ENCODE measurements around the gene CCDC85A. TPM values are rescaled to one million over a fixed set of nuclear protein-coding genes. Genes with fewer than 3 reads are reported as not detected.

Gene CCDC85A
- total and polyA plus RNA-seq, 4 donors = 1.7 to 10.5 (median 6.6) TPM

DNA sequence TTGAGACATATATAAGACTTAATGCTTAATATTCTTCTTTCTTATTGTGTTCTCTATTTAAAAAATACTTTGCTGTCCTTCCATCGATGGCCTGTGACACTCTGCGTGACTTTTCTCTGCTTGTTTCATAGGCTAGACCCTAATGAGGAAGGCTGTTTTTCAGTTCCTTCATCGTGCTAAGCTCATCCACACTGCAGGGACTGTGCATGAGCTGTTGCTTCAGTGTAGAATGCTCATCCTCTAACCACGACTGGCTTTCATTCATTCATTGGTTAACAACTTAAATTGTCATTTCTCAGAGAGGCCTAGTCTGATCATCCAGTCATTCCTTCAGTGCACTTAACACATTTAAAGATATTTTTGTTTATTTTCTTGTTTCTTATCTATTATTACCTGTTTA, 134.4 kb downstream of the CCDC85A start:
- Histone ChIP-seq H3K36me3 (ENCODE audit: control insufficient read depth in 4 of 4, insufficient read depth in 4 of 4, low read length in 4 of 4) (no peaks in the 10 kb centered on the region), H3K9me3 (ENCODE audit: control insufficient read depth in 4 of 4, insufficient read depth in 3 of 4, low read length in 3 of 4) (no peaks in the 10 kb centered on the region), H3K4me1 (ENCODE audit: control insufficient read depth in 5 of 5, insufficient read depth in 5 of 5, low read length in 5 of 5) (peaks cover 0 to 6% (median 0%) of the 10 kb centered on the region in 5 donors), H3K27me3 (ENCODE audit: control insufficient read depth in 3 of 3, insufficient read depth in 3 of 3, low read length in 2 of 3) (no peaks in the 10 kb centered on the region), H3K27ac (ENCODE audit: low read depth in 1 of 2, low read length in 1 of 2) (no peak overlapping the region), H3K4me3 (no peak overlapping the region), H3K9ac (ENCODE audit: insufficient read depth in 1 of 2, low read length in 2 of 2) (no peak overlapping the region)
- DNase-seq = no peak
- ATAC-seq (ENCODE audit: insufficient read depth, low FRiP score) = no peak
- TF ChIP-seq, protein P1, sequence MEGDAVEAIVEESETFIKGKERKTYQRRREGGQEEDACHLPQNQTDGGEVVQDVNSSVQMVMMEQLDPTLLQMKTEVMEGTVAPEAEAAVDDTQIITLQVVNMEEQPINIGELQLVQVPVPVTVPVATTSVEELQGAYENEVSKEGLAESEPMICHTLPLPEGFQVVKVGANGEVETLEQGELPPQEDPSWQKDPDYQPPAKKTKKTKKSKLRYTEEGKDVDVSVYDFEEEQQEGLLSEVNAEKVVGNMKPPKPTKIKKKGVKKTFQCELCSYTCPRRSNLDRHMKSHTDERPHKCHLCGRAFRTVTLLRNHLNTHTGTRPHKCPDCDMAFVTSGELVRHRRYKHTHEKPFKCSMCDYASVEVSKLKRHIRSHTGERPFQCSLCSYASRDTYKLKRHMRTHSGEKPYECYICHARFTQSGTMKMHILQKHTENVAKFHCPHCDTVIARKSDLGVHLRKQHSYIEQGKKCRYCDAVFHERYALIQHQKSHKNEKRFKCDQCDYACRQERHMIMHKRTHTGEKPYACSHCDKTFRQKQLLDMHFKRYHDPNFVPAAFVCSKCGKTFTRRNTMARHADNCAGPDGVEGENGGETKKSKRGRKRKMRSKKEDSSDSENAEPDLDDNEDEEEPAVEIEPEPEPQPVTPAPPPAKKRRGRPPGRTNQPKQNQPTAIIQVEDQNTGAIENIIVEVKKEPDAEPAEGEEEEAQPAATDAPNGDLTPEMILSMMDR (IDR thresholded peaks at IDR 0.05; ENCODE audit: control extremely low read depth, extremely low read depth) = no peak
- 87 to 88% methylated on average over 4 of the region's 4 CpGs for whole genome bisulfite sequencing, 2 donors

DNA sequence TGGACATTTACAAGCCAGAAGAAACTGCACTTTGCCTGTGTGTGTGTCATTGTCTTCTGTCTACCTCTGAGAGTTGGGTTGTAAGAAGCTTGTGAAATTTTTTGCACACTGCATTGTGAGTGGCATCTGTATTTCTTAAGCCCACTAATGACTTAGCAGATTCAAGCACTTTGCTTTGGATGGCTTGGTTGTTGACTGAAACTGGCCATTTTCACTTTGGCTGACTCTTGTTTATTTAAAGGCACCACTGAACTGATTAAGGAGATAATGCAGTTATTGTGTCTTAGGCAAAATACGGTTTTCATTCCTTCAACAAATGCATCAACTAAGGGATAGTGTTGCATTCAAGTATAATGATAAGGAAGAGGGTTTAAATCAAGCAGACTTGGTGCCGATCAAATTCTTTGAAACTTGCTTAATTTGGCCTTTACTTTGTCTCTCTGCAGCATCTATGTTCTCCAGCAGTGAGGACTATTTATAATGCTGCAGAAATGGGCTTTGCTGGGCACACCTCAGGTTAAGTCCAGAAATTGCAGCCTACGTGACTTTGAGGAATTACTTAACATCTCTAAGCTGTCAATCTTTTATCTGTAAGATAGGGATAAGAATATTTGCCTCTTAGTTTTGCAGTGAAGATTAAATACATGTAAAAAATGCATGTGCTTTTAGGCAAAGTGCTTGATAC, 142.0 kb downstream of the CCDC85A start:
- TF ChIP-seq, protein P1 (IDR thresholded peaks at IDR 0.05; ENCODE audit: control extremely low read depth, extremely low read depth) = no peak
- Histone ChIP-seq H3K9me3 (ENCODE audit: control insufficient read depth in 4 of 4, insufficient read depth in 3 of 4, low read length in 3 of 4) (no peaks in the 10 kb centered on the region), H3K9ac (ENCODE audit: insufficient read depth in 1 of 2, low read length in 2 of 2) (no peak overlapping the region), H3K4me3 (no peak overlapping the region), H3K27me3 (ENCODE audit: control insufficient read depth in 3 of 3, insufficient read depth in 3 of 3, low read length in 2 of 3) (no peaks in the 10 kb centered on the region), H3K4me1 (ENCODE audit: control insufficient read depth in 5 of 5, insufficient read depth in 5 of 5, low read length in 5 of 5) (peaks cover 0 to 13% (median 0%) of the 10 kb centered on the region in 5 donors), H3K27ac (ENCODE audit: low read depth in 1 of 2, low read length in 1 of 2) (peak overlapping the region in 1 of 2 donors; percentile 9), H3K36me3 (ENCODE audit: control insufficient read depth in 4 of 4, insufficient read depth in 4 of 4, low read length in 4 of 4) (no peaks in the 10 kb centered on the region)
- 56 to 58% methylated on average over 3 of the region's 3 CpGs for WGBS, 2 donors
- no peak for DNase-seq
- ATAC-seq (ENCODE audit: insufficient read depth, low FRiP score) = no peak

DNA sequence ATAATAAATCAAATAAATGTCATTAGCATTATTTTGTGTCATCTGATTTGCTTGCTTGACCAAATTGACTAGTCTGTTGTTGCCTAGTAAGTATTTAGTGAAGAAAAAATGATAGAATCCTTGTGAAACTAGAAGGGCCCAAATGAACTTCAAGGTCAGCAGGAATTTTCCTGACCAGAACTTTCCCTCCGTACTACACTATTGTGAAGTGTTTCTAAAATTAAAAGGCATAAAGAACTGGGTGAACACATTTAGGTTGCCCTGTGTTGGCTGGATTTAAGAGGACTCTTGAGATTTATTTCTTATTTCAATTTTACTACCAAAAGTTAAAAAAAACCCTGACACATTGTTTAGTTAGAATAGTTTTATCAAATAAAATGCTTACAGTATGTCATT, 142.6 kb downstream of the CCDC85A start:
- Histone ChIP-seq H3K9ac (ENCODE audit: insufficient read depth in 1 of 2, low read length in 2 of 2) (no peak overlapping the region), H3K36me3 (ENCODE audit: control insufficient read depth in 4 of 4, insufficient read depth in 4 of 4, low read length in 4 of 4) (no peaks in the 10 kb centered on the region), H3K4me1 (ENCODE audit: control insufficient read depth in 5 of 5, insufficient read depth in 5 of 5, low read length in 5 of 5) (peaks cover 0 to 13% (median 0%) of the 10 kb centered on the region in 5 donors), H3K9me3 (ENCODE audit: control insufficient read depth in 4 of 4, insufficient read depth in 3 of 4, low read length in 3 of 4) (no peaks in the 10 kb centered on the region), H3K27me3 (ENCODE audit: control insufficient read depth in 3 of 3, insufficient read depth in 3 of 3, low read length in 2 of 3) (no peaks in the 10 kb centered on the region), H3K27ac (ENCODE audit: low read depth in 1 of 2, low read length in 1 of 2) (no peak overlapping the region), H3K4me3 (no peak overlapping the region)
- TF ChIP-seq, protein P1 (IDR thresholded peaks at IDR 0.05; ENCODE audit: control extremely low read depth, extremely low read depth) = no peak
- ATAC-seq (ENCODE audit: insufficient read depth, low FRiP score) = no peak
- no peak for DNase-seq
- WGBS, 2 donors = 59 to 71% methylated on average over 1 of the region's 1 CpG

DNA sequence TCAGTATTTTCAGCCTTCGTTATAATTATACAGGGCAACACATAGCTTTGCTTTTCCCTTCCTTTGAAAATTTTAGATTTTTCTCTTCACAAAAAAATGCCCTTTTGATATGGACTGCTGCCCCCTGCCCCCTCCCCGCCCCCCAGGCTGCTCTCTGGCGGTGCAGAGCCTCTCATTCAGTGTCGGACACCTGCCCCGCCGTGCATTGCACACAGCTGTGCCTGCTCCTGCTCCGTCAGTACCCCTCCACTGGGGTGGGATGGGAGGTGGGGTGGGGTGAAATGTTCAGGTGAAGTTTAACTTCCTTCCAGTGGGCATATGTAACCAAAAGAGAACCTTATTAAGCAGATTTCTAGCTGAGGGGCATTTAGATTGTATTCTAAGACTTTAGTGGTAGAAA, 148.0 kb downstream of the CCDC85A start:
- 77 to 92% methylated on average over 7 of the region's 7 CpGs for WGBS, 2 donors

More for the DNA sequence above, 148.0 kb downstream of the CCDC85A start:
- Histone ChIP-seq H3K4me1 (ENCODE audit: control insufficient read depth in 5 of 5, insufficient read depth in 5 of 5, low read length in 5 of 5) (peaks cover 0 to 9% (median 0%) of the 10 kb centered on the region in 5 donors), H3K9me3 (ENCODE audit: control insufficient read depth in 4 of 4, insufficient read depth in 3 of 4, low read length in 3 of 4) (no peaks in the 10 kb centered on the region), H3K4me3 (no peak overlapping the region), H3K9ac (ENCODE audit: insufficient read depth in 1 of 2, low read length in 2 of 2) (no peak overlapping the region), H3K27me3 (ENCODE audit: control insufficient read depth in 3 of 3, insufficient read depth in 3 of 3, low read length in 2 of 3) (no peaks in the 10 kb centered on the region), H3K36me3 (ENCODE audit: control insufficient read depth in 4 of 4, insufficient read depth in 4 of 4, low read length in 4 of 4) (no peaks in the 10 kb centered on the region), H3K27ac (ENCODE audit: low read depth in 1 of 2, low read length in 1 of 2) (no peak overlapping the region)
- ATAC-seq (ENCODE audit: insufficient read depth, low FRiP score) = no peak
- no peak for DNase-seq
- TF ChIP-seq, protein P1 (IDR thresholded peaks at IDR 0.05; ENCODE audit: control extremely low read depth, extremely low read depth) = no peak

All from lung (tissue), 12 donors.